ES-I3 (cell line): Measurements from ENCODE around the gene METTL9.
"Not testable (repeated sequence)": the region's sequence is repeated elsewhere in the genome, so short reads cannot be mapped to it uniquely, and the experiment has no call there.

Experiments used
- H3K36me3 ChIP-seq: 2 replicates; pipeline ENCODE4 v1.6.1; 2013; ENCODE audit warnings: mild to moderate bottlenecking, low read length, control low read depth, moderate library complexity; ENCODE audit not compliant: insufficient read depth
- H3K4me1 ChIP-seq: 2 replicates; pipeline ENCODE4 v1.6.1; 2013; ENCODE audit warnings: mild to moderate bottlenecking, control low read depth, low read length; ENCODE audit not compliant: insufficient read depth
- H3K9ac ChIP-seq: 2 replicates; pipeline ENCODE4 v1.6.1; 2013; ENCODE audit warnings: low read depth, mild to moderate bottlenecking, low read length, moderate library complexity
- H3K9me3 ChIP-seq: 2 replicates; pipeline ENCODE4 v1.6.1; 2013; ENCODE audit warnings: mild to moderate bottlenecking, low read length, moderate library complexity; ENCODE audit not compliant: control insufficient read depth, insufficient read depth

Gene METTL9

DNA sequence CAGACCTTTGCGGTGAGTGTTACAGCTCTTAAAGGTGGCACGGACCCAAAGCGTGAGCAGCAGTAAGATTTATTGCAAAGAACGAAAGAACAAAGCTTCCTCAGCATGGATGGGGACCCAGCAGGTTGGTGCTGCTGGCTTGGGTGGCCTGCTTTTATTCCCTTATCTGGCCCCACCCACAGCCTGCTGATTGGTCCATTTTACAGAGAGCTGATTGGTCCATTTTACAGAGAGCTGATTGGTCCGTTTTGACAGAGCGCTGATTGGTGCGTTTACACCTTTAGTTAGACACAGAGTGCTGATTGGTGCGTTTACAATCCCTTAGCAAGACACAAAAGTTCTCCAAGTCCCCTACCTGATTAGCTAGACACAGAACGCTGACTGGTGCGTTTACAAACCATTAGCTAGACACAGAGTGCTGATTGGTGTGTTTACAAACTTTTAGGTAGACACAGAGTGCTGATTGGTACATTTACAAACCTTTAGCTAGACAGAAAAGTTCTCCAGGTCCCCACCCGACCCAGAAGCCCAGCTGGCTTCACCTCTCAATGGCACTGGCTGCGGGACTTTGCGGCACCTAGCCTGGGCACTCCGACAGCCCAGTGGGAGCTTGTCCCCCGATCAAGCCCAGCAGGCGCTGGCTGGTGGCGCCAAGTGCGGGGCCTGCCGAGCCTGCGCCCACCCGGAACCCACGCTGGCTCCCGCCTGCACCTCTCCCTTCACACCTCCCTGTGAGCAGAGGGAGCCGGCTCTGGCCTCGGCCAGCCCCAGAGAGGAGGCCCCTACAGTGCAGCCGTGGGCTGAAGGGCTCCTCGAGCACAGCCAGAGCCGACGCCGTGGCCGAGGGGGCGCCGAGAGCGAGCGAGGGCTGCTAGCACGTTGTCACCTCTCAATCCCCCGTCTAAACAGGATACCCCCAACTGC lies 30.5 kb downstream of the METTL9 start:
- H3K9ac ChIP-seq, H3K36me3 ChIP-seq, H3K4me1 ChIP-seq, H3K9me3 ChIP-seq: not testable (repeated sequence)

DNA sequence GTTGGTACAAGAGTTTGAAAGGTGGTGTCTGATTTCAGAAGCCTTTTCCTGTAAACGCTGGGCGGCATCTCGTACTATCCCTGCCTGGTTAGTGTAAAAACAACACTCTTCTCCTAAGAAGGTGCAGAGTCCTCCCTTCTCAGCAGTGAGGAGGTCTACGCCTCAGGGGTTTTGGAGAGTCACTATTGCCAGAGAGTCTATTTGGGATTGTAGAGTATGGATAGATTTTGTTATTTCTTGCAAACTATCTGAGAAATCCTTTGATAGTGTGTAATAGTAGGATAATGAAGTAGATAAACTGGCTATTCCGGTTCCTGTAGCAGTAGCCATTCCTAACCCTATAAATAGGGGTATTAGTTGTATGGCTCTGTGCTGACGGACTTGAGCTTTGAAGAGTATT lies 31.5 kb downstream of the METTL9 start:
- not testable (repeated sequence) for H3K9ac ChIP-seq, H3K36me3 ChIP-seq, H3K4me1 ChIP-seq, H3K9me3 ChIP-seq

DNA sequence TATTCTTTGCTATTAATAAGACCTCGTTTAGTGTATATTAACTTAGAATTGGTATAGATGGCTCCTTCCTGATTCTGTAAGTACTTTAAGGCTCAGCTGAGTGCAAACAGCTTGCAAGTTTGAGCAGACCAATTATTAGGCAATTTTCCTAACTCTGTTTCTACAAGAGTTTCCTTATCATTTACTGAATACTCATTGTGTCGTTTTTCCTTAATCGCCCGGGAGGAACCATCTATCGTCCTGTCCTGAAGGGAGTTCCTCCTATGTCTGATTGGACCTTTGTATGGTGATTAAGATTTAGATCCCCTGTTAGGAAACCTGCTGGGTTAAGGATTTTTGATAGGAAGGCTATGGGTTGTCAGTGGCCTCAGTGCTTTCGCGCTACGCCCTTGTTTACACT lies 32.0 kb downstream of the METTL9 start:
- H3K36me3 ChIP-seq, result not testable (repeated sequence)

DNA sequence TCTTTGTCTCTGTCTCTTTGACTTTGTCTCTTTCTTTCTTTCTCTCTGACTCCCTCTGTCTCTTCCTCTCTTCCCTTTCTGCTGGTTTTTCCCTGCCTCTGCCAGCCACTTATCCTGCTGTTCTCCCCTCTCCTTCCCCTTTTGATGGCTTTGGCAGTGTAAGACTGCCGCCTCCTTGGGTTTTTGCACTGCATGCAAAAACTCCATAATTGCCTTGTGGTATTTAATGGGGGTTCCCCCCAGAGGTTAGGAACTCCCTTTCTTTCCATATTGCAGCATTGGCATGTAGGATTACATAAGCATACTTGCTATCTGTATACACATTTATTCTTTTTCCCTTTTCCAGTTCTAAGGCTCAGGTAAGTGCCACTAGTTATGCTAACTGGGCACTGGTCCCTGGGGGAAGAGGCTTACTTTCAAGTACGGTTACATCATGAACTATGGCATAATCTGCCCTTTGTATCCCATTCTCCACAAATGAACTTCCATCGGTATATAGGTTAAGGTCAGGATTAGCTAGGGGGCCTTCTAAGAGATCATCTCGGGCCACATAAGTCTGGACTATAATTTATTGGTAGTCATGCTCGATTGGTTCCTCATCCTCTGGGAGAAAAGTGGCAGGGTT lies 32.7 kb downstream of the METTL9 start:
- H3K36me3 ChIP-seq, H3K9ac ChIP-seq, H3K4me1 ChIP-seq, H3K9me3 ChIP-seq: not testable (repeated sequence)

More for the DNA sequence above, 32.0 kb downstream of the METTL9 start:
- H3K9me3 ChIP-seq, H3K9ac ChIP-seq, H3K4me1 ChIP-seq: not testable (repeated sequence)

DNA sequence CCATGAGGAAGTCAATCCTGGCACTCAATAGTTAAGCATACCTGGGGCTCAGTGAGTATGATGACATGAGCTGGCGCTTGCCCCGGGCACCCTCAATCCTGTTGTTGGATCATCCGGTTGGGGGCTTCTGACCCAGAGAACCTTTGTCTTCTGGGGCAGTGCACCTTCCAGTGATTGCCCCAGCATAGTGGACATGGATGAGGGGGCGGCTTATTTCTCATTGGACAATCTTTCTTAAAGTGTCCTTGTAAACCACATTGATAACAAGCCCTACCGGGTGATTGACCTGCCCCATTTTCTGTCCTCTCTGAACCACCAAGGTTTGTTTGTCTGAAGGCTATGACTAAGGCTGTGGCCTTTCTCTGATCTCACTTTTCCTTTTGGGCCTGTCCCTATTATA lies 34.8 kb downstream of the METTL9 start:
- no peaks in the 10 kb centered on the region; the same call in 1 of the 2 replicates for H3K36me3 ChIP-seq
- H3K9me3 ChIP-seq, result no peaks in the 10 kb centered on the region
- H3K9ac ChIP-seq, result no peak overlapping the region
- no peaks in the 10 kb centered on the region for H3K4me1 ChIP-seq

DNA sequence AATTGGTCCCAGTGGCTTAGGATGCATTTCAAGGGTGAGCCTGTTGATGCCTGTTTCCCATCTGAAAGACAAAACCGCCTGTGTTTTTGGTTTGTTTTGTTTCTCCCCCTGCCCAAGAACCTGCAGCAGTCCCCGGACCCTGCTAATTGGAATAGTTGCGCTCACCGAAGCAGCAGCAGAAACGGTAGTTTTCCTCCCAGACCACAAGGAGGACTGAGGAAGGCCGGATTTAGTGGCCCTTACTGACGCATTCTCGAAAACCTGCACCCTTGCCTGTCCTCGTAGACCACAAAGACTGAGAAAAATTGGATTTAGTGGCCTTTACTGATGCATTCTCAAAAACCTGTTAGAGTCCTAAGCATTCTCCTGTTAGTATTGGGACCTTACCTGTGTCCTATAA lies 36.3 kb downstream of the METTL9 start:
- H3K9ac ChIP-seq, H3K4me1 ChIP-seq, H3K36me3 ChIP-seq, H3K9me3 ChIP-seq: not testable (repeated sequence)

DNA sequence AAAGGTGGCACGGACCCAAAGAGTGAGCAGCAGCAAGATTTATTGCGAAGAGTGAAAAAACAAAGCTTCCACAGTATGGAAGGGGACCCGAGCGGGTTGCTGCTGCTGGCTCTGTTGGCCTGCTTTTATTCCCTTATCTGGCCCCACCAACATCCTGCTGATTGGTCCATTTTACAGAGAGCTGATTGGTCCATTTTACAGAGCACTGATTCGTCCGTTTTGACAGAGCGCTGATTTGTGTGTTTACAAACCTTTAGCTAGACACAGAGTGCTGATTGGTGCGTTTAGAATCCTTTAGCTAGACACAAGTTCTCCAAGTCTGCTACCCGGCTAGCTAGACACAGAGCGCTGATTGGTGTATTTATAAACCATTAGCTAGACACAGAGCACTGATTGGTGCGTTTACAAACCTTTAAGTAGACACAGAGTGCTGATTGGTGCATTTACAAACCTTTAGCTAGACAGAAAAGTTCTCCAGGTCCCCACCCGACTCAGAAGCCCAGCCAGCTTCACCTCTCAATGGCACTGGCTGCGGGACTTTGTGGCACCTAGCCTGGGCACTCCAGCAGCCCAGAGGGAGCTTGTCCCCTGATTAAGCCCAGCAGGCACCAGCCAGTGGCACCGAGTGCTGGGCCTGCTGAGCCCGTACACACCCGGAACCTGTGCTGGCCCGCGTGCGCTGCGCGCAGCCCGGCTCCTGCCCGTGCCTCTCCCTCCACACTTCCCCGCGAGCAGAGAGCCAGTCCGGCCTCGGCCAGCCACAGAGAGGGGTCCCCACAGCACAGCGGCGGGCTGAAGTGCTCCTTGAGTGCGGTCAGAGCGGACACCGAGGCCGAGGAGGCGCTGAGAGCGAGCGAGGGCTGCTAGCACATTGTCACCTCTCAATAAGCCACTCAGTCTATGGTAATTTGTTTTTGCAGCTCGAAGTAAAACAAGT lies 37.9 kb downstream of the METTL9 start:
- Histone ChIP-seq H3K9ac (no peak overlapping the region), H3K4me1 (no peaks in the 10 kb centered on the region), H3K9me3 (no peaks in the 10 kb centered on the region), H3K36me3 (no peaks in the 10 kb centered on the region; the same call in 1 of the 2 replicates)

DNA sequence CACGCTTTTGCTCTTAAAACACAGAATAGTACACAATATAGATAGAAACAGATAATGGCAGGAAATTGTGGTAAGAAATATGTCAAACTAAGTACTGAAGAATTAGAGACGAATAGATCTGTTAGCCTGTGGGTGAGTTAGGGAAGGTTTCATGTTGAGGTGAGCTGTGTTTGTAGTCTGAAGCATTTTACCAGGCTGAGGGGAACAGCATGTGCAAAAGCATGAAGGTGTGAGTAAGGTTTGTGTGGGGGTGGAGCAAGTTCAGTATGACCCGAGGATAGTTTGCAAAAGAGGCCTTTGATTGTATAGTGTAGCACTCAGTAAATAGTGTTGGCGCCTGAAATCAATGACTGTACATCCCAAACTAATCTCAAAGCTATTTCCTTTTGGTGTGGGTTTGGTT lies 39.2 kb downstream of the METTL9 start:
- Histone ChIP-seq H3K4me1 (no peaks in the 10 kb centered on the region), H3K36me3 (no peaks in the 10 kb centered on the region), H3K9me3 (no peaks in the 10 kb centered on the region), H3K9ac (no peak overlapping the region)

DNA sequence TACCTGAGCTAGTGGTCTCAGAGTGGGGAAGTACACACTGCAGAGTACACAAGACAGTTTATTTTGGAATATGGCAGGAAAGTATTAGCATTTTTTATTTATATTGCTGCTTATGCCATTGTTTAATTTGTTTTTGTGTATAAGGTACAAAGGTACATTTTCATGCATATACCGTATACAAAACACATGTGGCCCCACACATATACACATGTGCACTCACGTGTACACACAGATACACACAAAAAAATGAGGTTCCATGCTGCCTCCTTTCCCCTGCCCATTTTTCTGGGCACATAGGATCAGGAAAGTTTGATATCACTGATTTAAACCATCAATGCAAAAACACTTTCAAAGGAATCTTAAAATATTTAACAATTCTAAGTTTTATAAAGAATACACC lies 40.1 kb downstream of the METTL9 start:
- Histone ChIP-seq H3K4me1 (no peaks in the 10 kb centered on the region), H3K9ac (no peak overlapping the region), H3K9me3 (no peaks in the 10 kb centered on the region), H3K36me3 (no peaks in the 10 kb centered on the region)

DNA sequence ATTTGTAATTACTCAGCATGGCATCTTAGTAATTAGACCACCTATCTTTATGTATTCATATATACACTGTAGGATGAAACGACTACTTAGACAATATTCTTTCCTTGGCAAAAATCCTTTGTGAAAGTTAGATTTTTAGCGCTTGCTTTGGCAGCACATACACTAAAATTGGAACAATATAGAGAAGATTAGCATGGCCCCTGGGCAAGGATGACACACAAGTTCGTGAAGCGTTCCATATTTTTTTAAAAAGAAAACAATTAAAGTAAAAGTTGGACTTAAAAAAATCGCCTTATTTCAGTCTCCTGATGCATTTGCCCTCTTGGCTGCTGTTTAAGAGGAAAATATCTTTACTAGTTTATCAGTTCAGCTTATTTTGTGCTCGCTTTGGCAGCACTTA lies 42.5 kb downstream of the METTL9 start:
- no peaks in the 10 kb centered on the region for H3K9me3 ChIP-seq
- no peaks in the 10 kb centered on the region for H3K36me3 ChIP-seq
- no peaks in the 10 kb centered on the region for H3K4me1 ChIP-seq
- no peak overlapping the region for H3K9ac ChIP-seq

DNA sequence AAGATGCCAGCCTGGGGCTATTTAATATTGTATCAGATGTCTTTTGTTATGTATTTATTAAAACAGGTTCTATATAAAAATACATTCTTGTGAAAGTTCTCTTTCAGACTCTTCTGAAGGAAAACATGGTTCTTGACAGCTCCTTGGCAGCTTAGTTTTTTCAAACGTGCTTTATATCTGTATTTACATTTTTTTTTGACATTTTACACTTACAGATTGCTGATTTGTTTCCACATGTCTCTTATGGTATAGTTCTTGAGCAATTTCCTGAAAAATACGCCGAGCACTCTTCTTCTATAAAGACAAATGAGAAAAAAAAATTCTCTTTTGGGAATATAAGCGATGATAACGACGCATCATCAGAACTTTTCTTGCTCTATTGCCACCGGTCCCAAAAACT lies 43.5 kb downstream of the METTL9 start:
- no peaks in the 10 kb centered on the region for H3K36me3 ChIP-seq
- H3K9ac ChIP-seq, result no peak overlapping the region
- no peaks in the 10 kb centered on the region for H3K4me1 ChIP-seq
- no peaks in the 10 kb centered on the region for H3K9me3 ChIP-seq

DNA sequence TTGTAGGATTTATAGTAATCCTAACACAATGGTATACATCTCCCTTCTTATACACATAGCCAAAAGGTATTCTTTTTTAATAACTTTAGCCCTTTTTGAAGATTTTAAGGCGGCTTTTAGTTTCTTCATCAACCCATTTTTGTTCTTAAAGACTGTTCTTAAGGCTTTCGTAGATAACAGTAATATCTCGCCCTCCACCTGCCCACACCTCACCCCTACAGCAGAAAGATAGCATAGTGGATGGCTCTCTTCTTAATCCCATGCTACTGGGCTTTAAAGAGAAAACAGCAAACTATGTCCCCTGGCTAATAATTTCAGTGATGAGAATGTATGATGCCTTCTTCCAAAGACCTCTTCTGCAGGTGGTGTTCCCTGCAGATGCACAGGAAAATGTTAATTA lies 44.4 kb downstream of the METTL9 start:
- no peaks in the 10 kb centered on the region for H3K36me3 ChIP-seq
- H3K9ac ChIP-seq, result no peak overlapping the region
- H3K4me1 ChIP-seq, result no peaks in the 10 kb centered on the region
- no peaks in the 10 kb centered on the region for H3K9me3 ChIP-seq

DNA sequence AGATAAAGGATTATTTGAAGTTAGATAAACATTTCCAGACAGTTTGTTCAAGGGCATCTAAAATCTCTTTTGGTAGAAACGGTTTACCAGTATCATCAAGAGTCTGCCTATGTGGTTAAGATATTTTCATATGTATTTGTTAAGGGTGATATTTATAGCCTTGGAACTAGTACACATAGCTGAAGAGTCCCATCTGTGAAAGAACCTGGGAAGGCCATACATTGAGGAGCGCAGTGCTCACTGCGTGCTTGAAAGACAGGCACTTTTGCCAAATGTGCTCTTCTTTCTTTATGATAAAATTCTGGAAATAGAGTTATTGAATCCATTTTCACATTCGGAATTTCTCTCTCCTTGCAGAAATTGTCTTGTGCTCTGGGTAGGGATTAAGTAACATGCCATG lies 45.3 kb downstream of the METTL9 start:
- Histone ChIP-seq H3K4me1 (no peaks in the 10 kb centered on the region), H3K36me3 (no peaks in the 10 kb centered on the region), H3K9me3 (no peaks in the 10 kb centered on the region), H3K9ac (no peak overlapping the region)

DNA sequence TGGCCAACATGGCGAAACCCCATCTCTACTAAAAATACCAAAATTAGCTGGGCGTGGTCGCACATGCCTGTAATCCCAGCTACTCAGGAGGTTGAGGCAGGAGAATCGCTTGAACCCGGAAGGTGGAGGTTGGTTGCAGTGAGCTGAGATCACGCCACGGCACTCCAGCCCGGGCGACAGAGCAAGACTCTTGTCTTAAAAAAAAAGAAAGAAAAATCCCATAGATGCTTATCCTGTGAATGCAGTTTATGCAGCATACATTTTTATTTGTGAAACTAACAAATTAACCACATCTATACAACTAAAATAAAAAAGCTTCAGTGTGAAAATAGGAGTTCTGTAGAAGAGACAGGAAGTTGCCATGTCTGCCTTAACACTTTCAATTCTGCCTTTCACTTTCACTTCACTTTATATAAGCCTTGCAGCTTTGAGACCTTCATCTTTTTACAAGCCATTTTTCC lies 45.9 kb downstream of the METTL9 start:
- no peaks in the 10 kb centered on the region for H3K4me1 ChIP-seq
- no peak overlapping the region for H3K9ac ChIP-seq
- no peaks in the 10 kb centered on the region for H3K36me3 ChIP-seq
- H3K9me3 ChIP-seq, result no peaks in the 10 kb centered on the region
